MM.1S (cell line): ENCODE measurements around the gene PLSCR3.

ENCODE experiments used
- DNase-seq: peaks from one replicate; pipeline ENCODE4 v3.0.0-alpha.2; 2015
- H2AFZ ChIP-seq: fragments of 300-600 bp; sonication (generic); 2 replicates; pipeline ENCODE4 v1.6.0; 2016; ENCODE audit warnings: antibody characterized with exemption, low read length
- H3F3A ChIP-seq: fragments of 300-600 bp; sonication (generic); 2 replicates; pipeline ENCODE4 v1.6.1; 2016; ENCODE audit warnings: mild to moderate bottlenecking, antibody characterized with exemption, low read length, moderate library complexity, mixed read lengths; ENCODE audit not compliant: insufficient read depth
- H3K27ac ChIP-seq: fragments of 300-600 bp; sonication (generic); 2 replicates; pipeline ENCODE4 v1.5.1; 2016; ENCODE audit warnings: mild to moderate bottlenecking, low read length
- H3K27me3 ChIP-seq: fragments of 300-600 bp; sonication (generic); replicated peaks from 2 replicates; pipeline ENCODE4 v1.6.0; 2016; ENCODE audit warnings: low read length; ENCODE audit not compliant: insufficient read depth
- H3K36me3 ChIP-seq: fragments of 300-600 bp; sonication (generic); replicated peaks from 2 replicates; pipeline ENCODE4 v1.6.1; 2016; ENCODE audit warnings: mild to moderate bottlenecking, low read length, mixed read lengths; ENCODE audit not compliant: insufficient read depth
- H3K4me1 ChIP-seq: fragments of 300-600 bp; sonication (generic); 2 replicates; pipeline ENCODE4 v1.6.1; 2016; ENCODE audit warnings: low read length, mixed read lengths
- H3K4me2 ChIP-seq: fragments of 300-600 bp; sonication (generic); 2 replicates; pipeline ENCODE4 v1.6.0; 2016; ENCODE audit warnings: low read depth, low read length
- H3K4me3 ChIP-seq: fragments of 300-600 bp; sonication (generic); 2 replicates; pipeline ENCODE4 v1.5.1; 2016; ENCODE audit warnings: low read length, mixed read lengths
- H3K79me2 ChIP-seq: fragments of 300-600 bp; sonication (generic); 2 replicates; pipeline ENCODE4 v1.6.1; 2016; ENCODE audit warnings: mixed run types, low read length, mixed read lengths
- H3K9ac ChIP-seq: fragments of 300-600 bp; sonication (generic); 2 replicates; pipeline ENCODE4 v1.6.1; 2016; ENCODE audit warnings: low read length, mixed read lengths
- H3K9me2 ChIP-seq: fragments of 300-600 bp; sonication (generic); replicated peaks from 2 replicates; pipeline ENCODE4 v1.6.1; 2016; ENCODE audit warnings: mild to moderate bottlenecking, low read length, mixed read lengths; ENCODE audit not compliant: insufficient read depth
- H3K9me3 ChIP-seq: fragments of 300-600 bp; sonication (generic); replicated peaks from 2 replicates; pipeline ENCODE4 v1.6.1; 2016; ENCODE audit warnings: mild to moderate bottlenecking, low read length, mixed read lengths; ENCODE audit not compliant: insufficient read depth
- H4K20me1 ChIP-seq: fragments of 300-600 bp; sonication (generic); 2 replicates; pipeline ENCODE4 v1.6.1; 2016; ENCODE audit warnings: mild to moderate bottlenecking, low read length, moderate library complexity, mixed read lengths; ENCODE audit not compliant: insufficient read depth
- EZH2 ChIP-seq: fragments of 300-600 bp; sonication (generic); optimal IDR thresholded peaks from 2 replicates; pipeline ENCODE3; 2017; ENCODE audit warnings: low read depth, mild to moderate bottlenecking, antibody characterized with exemption, low read length, mixed read lengths
- EZH2phosphoT487 ChIP-seq: fragments of 300-600 bp; sonication (generic); IDR thresholded peaks from 2 replicates; pipeline ENCODE4 v1.6.1; 2018; ENCODE audit warnings: antibody characterized with exemption, low read length
- TF ChIP-seq, protein P1 (sequence below): fragments of 300-600 bp; sonication (generic); IDR thresholded peaks from 2 replicates; pipeline ENCODE4 v1.5.1; 2016; ENCODE audit warnings: antibody characterized with exemption, low read length, mixed read lengths

The PLSCR3 gene

DNA sequence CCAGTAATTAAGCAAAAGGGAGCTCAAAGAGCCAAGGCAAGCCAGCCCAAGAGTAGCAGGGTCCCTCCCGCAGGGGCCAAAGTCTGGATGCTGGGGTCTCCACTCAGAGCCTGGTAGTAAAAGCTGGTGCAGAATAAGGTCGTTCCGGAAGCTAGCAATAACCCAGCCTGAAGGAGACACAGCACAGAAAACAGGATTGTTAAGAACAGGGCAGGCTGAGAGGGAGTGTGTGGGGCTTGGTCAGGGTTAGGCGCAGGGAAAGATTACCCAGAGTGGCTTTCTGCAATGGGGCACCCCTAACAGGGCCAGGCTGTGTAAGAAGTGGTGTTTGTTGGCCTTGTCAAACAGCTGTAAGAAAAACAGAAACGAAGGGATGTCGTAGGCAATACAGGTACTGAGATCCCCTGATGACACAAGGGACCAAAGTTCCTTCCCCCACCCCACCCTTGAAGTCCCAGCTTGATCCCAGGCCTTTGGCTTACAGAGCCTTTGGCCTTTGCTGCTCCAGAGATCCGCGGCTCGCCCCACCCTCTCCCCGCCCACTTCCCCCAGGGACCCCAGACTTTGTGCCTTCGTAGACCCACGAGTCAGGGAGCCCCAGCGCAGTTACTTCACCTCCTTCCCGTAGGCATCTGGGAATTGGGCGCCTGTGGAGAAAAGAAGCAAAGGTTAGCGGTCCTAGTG lies 8.9 kb upstream of the PLSCR3 start:
- H2AFZ ChIP-seq = peak overlapping the region; percentile 81
- H3K4me2 ChIP-seq = peak overlapping the region; percentile 61
- no peaks in the 10 kb centered on the region for H3K36me3 ChIP-seq
- peaks cover 24% of the 10 kb centered on the region for H3K27me3 ChIP-seq
- H3K4me3 ChIP-seq = peak overlapping the region; percentile 76
- H3K4me1 ChIP-seq = peaks cover 4% of the 10 kb centered on the region; the same call in 1 of the 2 replicates
- no peaks in the 10 kb centered on the region for H4K20me1 ChIP-seq
- no peak for DNase-seq
- H3F3A ChIP-seq = no peaks in the 10 kb centered on the region
- H3K27ac ChIP-seq = no peak overlapping the region
- TF ChIP-seq EZH2phosphoT487 = no peak
- no peak for TF ChIP-seq EZH2
- TF ChIP-seq, protein P1, sequence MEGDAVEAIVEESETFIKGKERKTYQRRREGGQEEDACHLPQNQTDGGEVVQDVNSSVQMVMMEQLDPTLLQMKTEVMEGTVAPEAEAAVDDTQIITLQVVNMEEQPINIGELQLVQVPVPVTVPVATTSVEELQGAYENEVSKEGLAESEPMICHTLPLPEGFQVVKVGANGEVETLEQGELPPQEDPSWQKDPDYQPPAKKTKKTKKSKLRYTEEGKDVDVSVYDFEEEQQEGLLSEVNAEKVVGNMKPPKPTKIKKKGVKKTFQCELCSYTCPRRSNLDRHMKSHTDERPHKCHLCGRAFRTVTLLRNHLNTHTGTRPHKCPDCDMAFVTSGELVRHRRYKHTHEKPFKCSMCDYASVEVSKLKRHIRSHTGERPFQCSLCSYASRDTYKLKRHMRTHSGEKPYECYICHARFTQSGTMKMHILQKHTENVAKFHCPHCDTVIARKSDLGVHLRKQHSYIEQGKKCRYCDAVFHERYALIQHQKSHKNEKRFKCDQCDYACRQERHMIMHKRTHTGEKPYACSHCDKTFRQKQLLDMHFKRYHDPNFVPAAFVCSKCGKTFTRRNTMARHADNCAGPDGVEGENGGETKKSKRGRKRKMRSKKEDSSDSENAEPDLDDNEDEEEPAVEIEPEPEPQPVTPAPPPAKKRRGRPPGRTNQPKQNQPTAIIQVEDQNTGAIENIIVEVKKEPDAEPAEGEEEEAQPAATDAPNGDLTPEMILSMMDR = no peak
- no peaks in the 10 kb centered on the region; the same call in 1 of the 2 replicates for H3K79me2 ChIP-seq
- H3K9me3 ChIP-seq = no peaks in the 10 kb centered on the region
- peak overlapping the region; percentile 64 for H3K9ac ChIP-seq
- no peaks in the 10 kb centered on the region for H3K9me2 ChIP-seq

DNA sequence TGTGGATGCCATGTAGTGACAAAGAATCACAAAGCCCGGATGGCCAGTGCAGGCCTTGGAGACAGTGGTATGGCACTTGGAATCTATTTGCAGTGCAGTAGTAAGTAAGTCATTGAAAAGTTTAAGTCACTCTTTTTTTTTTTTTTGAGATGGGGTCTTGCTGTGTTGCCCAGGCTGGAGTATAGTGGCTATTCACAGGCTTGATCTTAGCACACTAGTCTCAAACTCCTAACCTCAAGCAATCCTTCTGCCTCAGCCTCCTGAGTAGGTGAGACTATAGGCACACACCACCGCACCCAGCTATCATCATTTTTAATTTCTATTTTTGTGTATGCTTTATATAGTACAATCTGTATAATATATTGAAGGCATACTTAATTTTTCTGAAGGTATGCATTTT lies 4.3 kb upstream of the PLSCR3 start:
- Histone ChIP-seq H3K36me3 (no peaks in the 10 kb centered on the region), H3K9ac (no peak overlapping the region), H3K27me3 (no peaks in the 10 kb centered on the region), H3F3A (peaks cover 6% of the 10 kb centered on the region; the same call in 1 of the 2 replicates), H3K9me2 (no peaks in the 10 kb centered on the region), H3K9me3 (no peaks in the 10 kb centered on the region), H3K4me3 (no peak overlapping the region), H3K4me2 (no peak overlapping the region), H3K27ac (no peak overlapping the region), H3K4me1 (0 out of 2 replicates have a peak, but pooled peaks cover 7% of the 10 kb centered on the region), H4K20me1 (no peaks in the 10 kb centered on the region), H2AFZ (no peak overlapping the region), H3K79me2 (no peaks in the 10 kb centered on the region; the same call in 1 of the 2 replicates)
- DNase-seq = no peak
- TF ChIP-seq, protein P1 = no peak

GRCh38 chr17:7396147-7396546 lies 1.8 kb upstream of the PLSCR3 start:
- H2AFZ ChIP-seq = no peak overlapping the region
- no peaks in the 10 kb centered on the region for H3K9me2 ChIP-seq
- H3K4me3 ChIP-seq = no peak overlapping the region
- DNase-seq = no peak
- H3K4me2 ChIP-seq = no peak overlapping the region
- no peaks in the 10 kb centered on the region for H3K36me3 ChIP-seq
- no peaks in the 10 kb centered on the region for H3K79me2 ChIP-seq
- H3K27me3 ChIP-seq = no peaks in the 10 kb centered on the region
- no peak overlapping the region for H3K27ac ChIP-seq
- peaks cover 6% of the 10 kb centered on the region; the same call in 1 of the 2 replicates for H3F3A ChIP-seq
- no peak overlapping the region for H3K9ac ChIP-seq
- H3K4me1 ChIP-seq = 0 out of 2 replicates have a peak, but pooled peaks cover 3% of the 10 kb centered on the region
- TF ChIP-seq, protein P1 = no peak
- TF ChIP-seq EZH2phosphoT487 (no peak), EZH2 (no peak)
- no peaks in the 10 kb centered on the region for H3K9me3 ChIP-seq
- H4K20me1 ChIP-seq = no peaks in the 10 kb centered on the region
